ENCODE data around the gene INPP5A. TPM values are rescaled to one million over a fixed set of nuclear protein-coding genes. Genes with fewer than 3 reads are reported as not detected.

The INPP5A gene
- total and polyA plus RNA-seq, 2 of the 13 experiments (the other 11 are each of a cell fraction or from before 2014, with no cell fraction given): 17.5 to 37.9 TPM

- TF ChIP-seq, protein P1, sequence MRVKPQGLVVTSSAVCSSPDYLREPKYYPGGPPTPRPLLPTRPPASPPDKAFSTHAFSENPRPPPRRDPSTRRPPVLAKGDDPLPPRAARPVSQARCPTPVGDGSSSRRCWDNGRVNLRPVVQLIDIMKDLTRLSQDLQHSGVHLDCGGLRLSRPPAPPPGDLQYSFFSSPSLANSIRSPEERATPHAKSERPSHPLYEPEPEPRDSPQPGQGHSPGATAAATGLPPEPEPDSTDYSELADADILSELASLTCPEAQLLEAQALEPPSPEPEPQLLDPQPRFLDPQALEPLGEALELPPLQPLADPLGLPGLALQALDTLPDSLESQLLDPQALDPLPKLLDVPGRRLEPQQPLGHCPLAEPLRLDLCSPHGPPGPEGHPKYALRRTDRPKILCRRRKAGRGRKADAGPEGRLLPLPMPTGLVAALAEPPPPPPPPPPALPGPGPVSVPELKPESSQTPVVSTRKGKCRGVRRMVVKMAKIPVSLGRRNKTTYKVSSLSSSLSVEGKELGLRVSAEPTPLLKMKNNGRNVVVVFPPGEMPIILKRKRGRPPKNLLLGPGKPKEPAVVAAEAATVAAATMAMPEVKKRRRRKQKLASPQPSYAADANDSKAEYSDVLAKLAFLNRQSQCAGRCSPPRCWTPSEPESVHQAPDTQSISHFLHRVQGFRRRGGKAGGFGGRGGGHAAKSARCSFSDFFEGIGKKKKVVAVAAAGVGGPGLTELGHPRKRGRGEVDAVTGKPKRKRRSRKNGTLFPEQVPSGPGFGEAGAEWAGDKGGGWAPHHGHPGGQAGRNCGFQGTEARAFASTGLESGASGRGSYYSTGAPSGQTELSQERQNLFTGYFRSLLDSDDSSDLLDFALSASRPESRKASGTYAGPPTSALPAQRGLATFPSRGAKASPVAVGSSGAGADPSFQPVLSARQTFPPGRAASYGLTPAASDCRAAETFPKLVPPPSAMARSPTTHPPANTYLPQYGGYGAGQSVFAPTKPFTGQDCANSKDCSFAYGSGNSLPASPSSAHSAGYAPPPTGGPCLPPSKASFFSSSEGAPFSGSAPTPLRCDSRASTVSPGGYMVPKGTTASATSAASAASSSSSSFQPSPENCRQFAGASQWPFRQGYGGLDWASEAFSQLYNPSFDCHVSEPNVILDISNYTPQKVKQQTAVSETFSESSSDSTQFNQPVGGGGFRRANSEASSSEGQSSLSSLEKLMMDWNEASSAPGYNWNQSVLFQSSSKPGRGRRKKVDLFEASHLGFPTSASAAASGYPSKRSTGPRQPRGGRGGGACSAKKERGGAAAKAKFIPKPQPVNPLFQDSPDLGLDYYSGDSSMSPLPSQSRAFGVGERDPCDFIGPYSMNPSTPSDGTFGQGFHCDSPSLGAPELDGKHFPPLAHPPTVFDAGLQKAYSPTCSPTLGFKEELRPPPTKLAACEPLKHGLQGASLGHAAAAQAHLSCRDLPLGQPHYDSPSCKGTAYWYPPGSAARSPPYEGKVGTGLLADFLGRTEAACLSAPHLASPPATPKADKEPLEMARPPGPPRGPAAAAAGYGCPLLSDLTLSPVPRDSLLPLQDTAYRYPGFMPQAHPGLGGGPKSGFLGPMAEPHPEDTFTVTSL (CRISPR knock-in tag; IDR thresholded peaks at IDR 0.05; ENCODE audit: borderline replicate concordance): no peak
- no peak for TF ChIP-seq ZC3H4 (CRISPR knock-in tag; IDR thresholded peaks at IDR 0.05; ENCODE audit: borderline replicate concordance)
- no peak for TF ChIP-seq AKNA (CRISPR knock-in tag; IDR thresholded peaks at IDR 0.05; ENCODE audit: borderline replicate concordance)
- no peak for TF ChIP-seq CREB1 (IDR thresholded peaks at IDR 0.05)
- TF ChIP-seq CREB1 (CRISPR knock-in tag; IDR thresholded peaks at IDR 0.05): peak; percentile 36; the same call in 1 of the 2 replicates
- TF ChIP-seq ZBTB14 (CRISPR knock-in tag; IDR thresholded peaks at IDR 0.05): no peak
- TF ChIP-seq PAWR (CRISPR knock-in tag; IDR thresholded peaks at IDR 0.05; ENCODE audit: borderline replicate concordance): no peak
- TF ChIP-seq, protein P2, sequence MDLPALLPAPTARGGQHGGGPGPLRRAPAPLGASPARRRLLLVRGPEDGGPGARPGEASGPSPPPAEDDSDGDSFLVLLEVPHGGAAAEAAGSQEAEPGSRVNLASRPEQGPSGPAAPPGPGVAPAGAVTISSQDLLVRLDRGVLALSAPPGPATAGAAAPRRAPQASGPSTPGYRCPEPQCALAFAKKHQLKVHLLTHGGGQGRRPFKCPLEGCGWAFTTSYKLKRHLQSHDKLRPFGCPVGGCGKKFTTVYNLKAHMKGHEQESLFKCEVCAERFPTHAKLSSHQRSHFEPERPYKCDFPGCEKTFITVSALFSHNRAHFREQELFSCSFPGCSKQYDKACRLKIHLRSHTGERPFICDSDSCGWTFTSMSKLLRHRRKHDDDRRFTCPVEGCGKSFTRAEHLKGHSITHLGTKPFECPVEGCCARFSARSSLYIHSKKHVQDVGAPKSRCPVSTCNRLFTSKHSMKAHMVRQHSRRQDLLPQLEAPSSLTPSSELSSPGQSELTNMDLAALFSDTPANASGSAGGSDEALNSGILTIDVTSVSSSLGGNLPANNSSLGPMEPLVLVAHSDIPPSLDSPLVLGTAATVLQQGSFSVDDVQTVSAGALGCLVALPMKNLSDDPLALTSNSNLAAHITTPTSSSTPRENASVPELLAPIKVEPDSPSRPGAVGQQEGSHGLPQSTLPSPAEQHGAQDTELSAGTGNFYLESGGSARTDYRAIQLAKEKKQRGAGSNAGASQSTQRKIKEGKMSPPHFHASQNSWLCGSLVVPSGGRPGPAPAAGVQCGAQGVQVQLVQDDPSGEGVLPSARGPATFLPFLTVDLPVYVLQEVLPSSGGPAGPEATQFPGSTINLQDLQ (CRISPR knock-in tag; IDR thresholded peaks at IDR 0.05): no peak
- peak; percentile 49; the same call in 1 of the 2 replicates for TF ChIP-seq PITX1 (CRISPR knock-in tag; IDR thresholded peaks at IDR 0.05)
- TF ChIP-seq TOE1 (CRISPR knock-in tag; IDR thresholded peaks at IDR 0.05): no peak; the same call in 1 of the 2 replicates
- 0 out of 2 replicates have a peak, but pooled peaks have one; percentile 51 for TF ChIP-seq NR1H2 (CRISPR knock-in tag; IDR thresholded peaks at IDR 0.05; ENCODE audit: borderline replicate concordance, low read depth)
Measured at GRCh38 chr10:132516771-132517725, 20.5 kb upstream of the INPP5A start (continued).

All from HepG2 (cell line).